Adrenal gland (tissue), 12 donors: ENCODE data around the gene LHFPL2. TPM values are rescaled to one million over a fixed set of nuclear protein-coding genes. Genes with fewer than 3 reads are reported as not detected.
A peak's percentile ranks its signal among the peaks of the same experiment; 100 is the strongest.

Experiments
- DNase-seq, 7 donors: peaks; one replicate each; pipeline ENCODE4 v3.0.0-alpha.2; 2019 to 2020
- H3K27ac ChIP-seq, 5 donors: fragments of 200-600 bp; sonication (generic) in 4 of 5; 1 replicate in 3 of 5; 2 replicates in 2 of 5; pipeline versions ENCODE4 v1.5.1 to v1.8.0; 2016 to 2020; ENCODE audit warnings: mild to moderate bottlenecking in 1 of 5
- H3K27me3 ChIP-seq: fragments of 200-600 bp; 2 replicates; pipeline ENCODE4 v1.8.0; 2021
- H3K36me3 ChIP-seq, 2 donors: fragments of 200-600 bp; replicated peaks in 1 of 2; 1 replicate in 1 of 2; 2 replicates in 1 of 2; pipeline versions ENCODE4 v1.5.1 to v1.8.0; 2018 to 2022
- H3K4me1 ChIP-seq, 2 donors: fragments of 200-600 bp; replicated peaks in 1 of 2; 1 replicate in 1 of 2; 2 replicates in 1 of 2; pipeline versions ENCODE4 v1.5.1 to v1.8.0; 2018 to 2021
- H3K4me3 ChIP-seq, 4 donors: fragments of 200-600 bp; sonication (generic) in 3 of 4; one replicate each; pipeline ENCODE4 v1.5.1; 2016 to 2018
- H3K9me3 ChIP-seq, 3 donors: fragments of 200-600 bp; sonication (generic) in 1 of 3; replicated peaks in 1 of 3; 1 replicate in 2 of 3; 2 replicates in 1 of 3; pipeline versions ENCODE4 v1.5.1 to v1.8.0; 2016 to 2021
- CTCF ChIP-seq, 6 experiments: fragments of 450-650 bp in 4 of 6; fragments of 200-600 bp in 2 of 6; sonication (generic) in 1 of 6; IDR thresholded peaks; 1 replicate in 5 of 6; 2 replicates in 1 of 6; pipeline versions ENCODE4 v1.5.1 to v1.8.0; 2016 to 2021; ENCODE audit warnings: antibody characterized with exemption in 6 of 6, mild to moderate bottlenecking in 2 of 6, moderate library complexity in 1 of 6
- POLR2A ChIP-seq, 2 donors: fragments of 450-650 bp; IDR thresholded peaks; one replicate each; pipeline ENCODE4 v1.6.1; 2017; ENCODE audit warnings: antibody characterized with exemption in 2 of 2, mild to moderate bottlenecking in 2 of 2, moderate library complexity in 1 of 2
- WGBS, 4 donors: extraction: QIAGEN DNeasy Blood & Tissue Kit in 2 of 4; methylation state at CpG; one replicate each; pipeline versions ENCODE4 v1.1.5 to v1.1.7; 2013 to 2017; 5-methylcytosine and 5-hydroxymethylcytosine counted together
- intact Hi-C, 2 donors: fragments of 100-400 bp; cut with DNase I; formaldehyde crosslinking; loops; one replicate each; pipeline versions ENCODE4 v1.14.1 to v1.15.0; 2022 to 2023
- polyA plus RNA-seq, 3 donors: library from polyadenylated mRNA; stranded (reverse); fragments of 200-250 nt in 2 of 3; fragments of 350-450 nt in 1 of 3; fragmentation: Illumina TruSeq in 1 of 3; extraction: RNeasy Lipid Tissue Mini Kit (QIAGEN cat#74804) in 1 of 3; gene quantifications; one replicate each; pipeline ENCODE4 v1.2.3, GENCODE V29; 2013 to 2014
- total RNA-seq, 9 donors: library from RNA; depleted of rRNA in 4 of 9; stranded (reverse); fragments of >200 nt in 4 of 9; fragments of 120-200 nt in 1 of 9; fragmentation: NEBNext Ultra II Directional in 1 of 9; extraction: Animal tissue kit (Norgen Biotek cat#: 25700) in 1 of 9; gene quantifications; one replicate each; pipeline versions ENCODE4 v1.1.0 to v1.2.4, GENCODE V29; 2013 to 2023
- donor health status: healthy with polysubstance abuse.
- donor health status: Bipolar disorder and iron deficiency.
- donor health status: DM: yes; HTN: yes; CAD: no.
- donor health status: DM: no; HTN: no; CAD: no.
- donor health status: DM: no; HTN: no; CAD: no.
- donor health status: DM: yes; HTN: yes; CAD: no.

LHFPL2 gene
- total and polyA plus RNA-seq, 12 donors, result 8.0 to 68.4 (median 44.9) TPM

GRCh38 chr5:78672154-78672553, 23.6 kb upstream of the LHFPL2 start:
- Histone ChIP-seq H3K9me3 (no peaks in the 10 kb centered on the region), H3K36me3 (no peaks in the 10 kb centered on the region), H3K4me1 (no peaks in the 10 kb centered on the region), H3K27me3 (no peaks in the 10 kb centered on the region), H3K27ac (no peak overlapping the region), H3K4me3 (no peak overlapping the region)
- TF ChIP-seq POLR2A (IDR thresholded peaks at IDR 0.05) (no peak), CTCF (IDR thresholded peaks at IDR 0.05) (no peak)
- intact Hi-C loops, result no loop called here
- DNase-seq, result no peak
- 85 to 94% (median 91%) methylated on average over 2 of the region's 2 CpGs for WGBS, 4 donors

GRCh38 chr5:78671609-78672008, 23.0 kb upstream of the LHFPL2 start:
- H3K27ac ChIP-seq, result no peak overlapping the region
- intact Hi-C loops, result no loop called here
- H3K4me3 ChIP-seq, result no peak overlapping the region
- peak in 3 of 7 donors; percentile 21 to 34 (median 27) for DNase-seq
- no peaks in the 10 kb centered on the region for H3K4me1 ChIP-seq
- WGBS, 4 donors, result 40 to 59% (median 45%) methylated on average over 4 of the region's 4 CpGs
- no peaks in the 10 kb centered on the region for H3K27me3 ChIP-seq
- no peaks in the 10 kb centered on the region for H3K9me3 ChIP-seq
- no peaks in the 10 kb centered on the region for H3K36me3 ChIP-seq
- TF ChIP-seq POLR2A (IDR thresholded peaks at IDR 0.05) (no peak), CTCF (IDR thresholded peaks at IDR 0.05) (no peak)

- no peaks in the 10 kb centered on the region for H3K4me1 ChIP-seq
- no peaks in the 10 kb centered on the region for H3K27me3 ChIP-seq
- intact Hi-C loops, result no loop called here
- TF ChIP-seq CTCF (IDR thresholded peaks at IDR 0.05) (no peak), POLR2A (IDR thresholded peaks at IDR 0.05) (no peak)
- H3K36me3 ChIP-seq, result no peaks in the 10 kb centered on the region
- no peaks in the 10 kb centered on the region for H3K9me3 ChIP-seq
- WGBS, 4 donors, result 65 to 74% (median 72%) methylated on average over 2 of the region's 2 CpGs
- H3K27ac ChIP-seq, result no peak overlapping the region
- DNase-seq, result no peak
- no peak overlapping the region for H3K4me3 ChIP-seq
Observed at GRCh38 chr5:78670701-78671269, 22.2 kb upstream of the LHFPL2 start.

GRCh38 chr5:78669331-78669730, 20.8 kb upstream of the LHFPL2 start:
- Histone ChIP-seq H3K27ac (no peak overlapping the region), H3K9me3 (no peaks in the 10 kb centered on the region), H3K36me3 (no peaks in the 10 kb centered on the region), H3K27me3 (no peaks in the 10 kb centered on the region), H3K4me3 (no peak overlapping the region), H3K4me1 (no peaks in the 10 kb centered on the region)
- WGBS, 4 donors, result 87 to 91% (median 89%) methylated on average over 3 to 4 of the region's 4 CpGs
- intact Hi-C loops, result no loop called here
- TF ChIP-seq POLR2A (IDR thresholded peaks at IDR 0.05) (no peak), CTCF (IDR thresholded peaks at IDR 0.05) (no peak)
- no peak for DNase-seq
